H1 (cell line): ENCODE data around the gene TTC21A. TPM values are rescaled to one million over a fixed set of nuclear protein-coding genes. Genes with fewer than 3 reads are reported as not detected.
A peak's percentile ranks its signal among the peaks of the same experiment; 100 is the strongest.

Experiments
- ASH2L ChIP-seq: fragments of 200-600, 300-600 bp; sonication (generic); IDR thresholded peaks from one replicate; pipeline ENCODE4 v1.7.1; 2017; ENCODE audit warnings: low read length
- CBX5 ChIP-seq: fragments of 300-800, 300-1000 bp; sonication (generic); IDR thresholded peaks from 2 replicates; pipeline ENCODE4 v1.7.1; 2016; ENCODE audit warnings: antibody characterized with exemption, low read length, low read depth
- CEBPB ChIP-seq: IDR thresholded peaks from 2 replicates; pipeline ENCODE4 v1.6.1; 2012; ENCODE audit warnings: low read depth, low read length
- FOSL1 ChIP-seq: IDR thresholded peaks from 2 replicates; pipeline ENCODE4 v1.6.1; 2011; ENCODE audit warnings: mild to moderate bottlenecking, low read depth, low read length, moderate library complexity; ENCODE audit not compliant: insufficient read depth
- HDAC6 ChIP-seq: IDR thresholded peaks from one replicate; pipeline ENCODE4 v1.7.1; 2012; ENCODE audit warnings: low read depth, mild to moderate bottlenecking, inconsistent platforms, low read length, moderate library complexity
- KDM1A ChIP-seq: fragments of 200-600, 300-600 bp; sonication (generic); IDR thresholded peaks from 2 replicates; pipeline ENCODE4 v1.7.1; 2016; ENCODE audit warnings: mild to moderate bottlenecking, low read length, borderline replicate concordance
- POU5F1 ChIP-seq: IDR thresholded peaks from 2 replicates; pipeline ENCODE4 v1.6.1; 2011; ENCODE audit warnings: low read depth, mild to moderate bottlenecking, low read length, moderate library complexity
- RBBP5 ChIP-seq: IDR thresholded peaks from 2 replicates; pipeline ENCODE4 v1.7.1; 2012; ENCODE audit warnings: low read depth, mild to moderate bottlenecking, inconsistent platforms, low read length, moderate library complexity, borderline replicate concordance
- RXRA ChIP-seq: IDR thresholded peaks from 2 replicates; pipeline ENCODE4 v1.6.1; 2011; ENCODE audit warnings: low read depth, mild to moderate bottlenecking, low read length, moderate library complexity; ENCODE audit not compliant: insufficient read depth
- SUZ12 ChIP-seq: fragments of 200-600 bp; sonication (generic); IDR thresholded peaks from 2 replicates; pipeline ENCODE4 v1.6.1; 2012; ENCODE audit warnings: mild to moderate bottlenecking, inconsistent platforms, low read length, moderate library complexity, mixed read lengths
- TEAD4 ChIP-seq: IDR thresholded peaks from 2 replicates; pipeline ENCODE4 v1.6.1; 2012; ENCODE audit warnings: low read depth, low read length, inconsistent platforms, mixed read lengths
- polyA plus RNA-seq, 7 experiments: library from polyadenylated mRNA; depleted of rRNA in 3 of 7; stranded (reverse) in 5 of 7; unstranded in 2 of 7; fragments of >200 nt in 5 of 7; fragments of 200-250 nt in 2 of 7; gene quantifications; 1 replicate in 5 of 7; 2 replicates in 1 of 7; 4 replicates in 1 of 7; pipeline versions ENCODE4 v1.2.1 to v1.2.3, GENCODE V29; 2011 to 2013; ENCODE audit warnings: missing spikeins in 2 of 7, mixed read lengths in 2 of 7
- total RNA-seq: library from RNA; stranded (reverse); fragmentation: NEBNext Ultra II Directional; extraction: Animal tissue kit (Norgen Biotek cat#: 25700); gene quantifications from 2 replicates; pipeline ENCODE4 v1.2.1, GENCODE V29; 2021
- TF ChIP-seq, protein P1 (sequence below): IDR thresholded peaks from 2 replicates; pipeline ENCODE4 v1.6.1; 2011; ENCODE audit warnings: low read length, improper control_type of control experiment

TTC21A gene
- total and polyA plus RNA-seq, 2 of the 8 experiments (the other 6 are each of a cell fraction or from before 2014, with no cell fraction given) = 2.3 to 2.8 TPM

GRCh38 chr3:39150803-39151631 lies 43.5 kb downstream of the TTC21A start (continued):
- TF ChIP-seq, protein P1, sequence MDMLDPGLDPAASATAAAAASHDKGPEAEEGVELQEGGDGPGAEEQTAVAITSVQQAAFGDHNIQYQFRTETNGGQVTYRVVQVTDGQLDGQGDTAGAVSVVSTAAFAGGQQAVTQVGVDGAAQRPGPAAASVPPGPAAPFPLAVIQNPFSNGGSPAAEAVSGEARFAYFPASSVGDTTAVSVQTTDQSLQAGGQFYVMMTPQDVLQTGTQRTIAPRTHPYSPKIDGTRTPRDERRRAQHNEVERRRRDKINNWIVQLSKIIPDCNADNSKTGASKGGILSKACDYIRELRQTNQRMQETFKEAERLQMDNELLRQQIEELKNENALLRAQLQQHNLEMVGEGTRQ = no peak
- TF ChIP-seq HDAC6 (no peak), RXRA (no peak), TEAD4 (peak; percentile 96), FOSL1 (no peak), POU5F1 (no peak), CEBPB (no peak), CBX5 (no peak), ASH2L (peak; percentile 87), RBBP5 (peak; percentile 81), KDM1A (no peak), SUZ12 (no peak)
- TF ChIP-seq, all 59 proteins: peak for 7
